HG03025 (cell line): ENCODE data around the gene PCSK5.

Experiments
- ATAC-seq: cut with Tn5 transposase; IDR thresholded peaks from one replicate; pipeline ENCODE4 v1.9.1; 2021; ENCODE audit warnings: mild to moderate bottlenecking, moderate library complexity; ENCODE audit not compliant: unreplicated experiment, low FRiP score

PCSK5 gene

GRCh38 chr9:76404401-76404800, 513.9 kb downstream of the PCSK5 start:
- ATAC-seq: no peak

- ATAC-seq: no peak
These were observed 514.9 kb downstream of the PCSK5 start for GRCh38 chr9:76405340-76405739.

GRCh38 chr9:76405868-76406267, 515.4 kb downstream of the PCSK5 start:
- ATAC-seq: no peak
